COLO668 (cell line): ENCODE measurements around the gene DYRK1B.

Experiments used
- DNase-seq: peaks from one replicate; lab custom pipeline; 2025; ENCODE audit not compliant: unreplicated experiment; lab: John Stamatoyannopoulos, UW

The DYRK1B gene

DNA sequence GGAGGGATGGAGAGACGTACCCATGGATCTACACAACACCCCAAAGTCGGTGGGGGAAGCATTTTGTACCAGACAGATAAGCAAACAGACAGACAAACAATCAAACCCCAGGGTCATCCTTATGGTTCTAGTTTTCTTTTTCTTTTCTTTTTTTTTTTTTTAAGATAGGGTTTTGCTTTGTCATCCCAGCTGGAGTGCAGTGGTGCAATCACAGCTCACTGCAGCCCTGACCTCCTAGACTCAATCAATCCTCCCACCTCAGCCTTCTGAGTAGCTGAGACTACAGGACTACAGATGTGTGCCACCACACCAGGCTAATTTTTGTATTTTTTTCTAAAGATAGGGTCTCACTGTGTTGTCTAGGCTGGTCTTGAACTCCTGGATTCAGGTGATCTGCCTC is 30.2 kb upstream of the DYRK1B start:
- no peak for DNase-seq

DNA sequence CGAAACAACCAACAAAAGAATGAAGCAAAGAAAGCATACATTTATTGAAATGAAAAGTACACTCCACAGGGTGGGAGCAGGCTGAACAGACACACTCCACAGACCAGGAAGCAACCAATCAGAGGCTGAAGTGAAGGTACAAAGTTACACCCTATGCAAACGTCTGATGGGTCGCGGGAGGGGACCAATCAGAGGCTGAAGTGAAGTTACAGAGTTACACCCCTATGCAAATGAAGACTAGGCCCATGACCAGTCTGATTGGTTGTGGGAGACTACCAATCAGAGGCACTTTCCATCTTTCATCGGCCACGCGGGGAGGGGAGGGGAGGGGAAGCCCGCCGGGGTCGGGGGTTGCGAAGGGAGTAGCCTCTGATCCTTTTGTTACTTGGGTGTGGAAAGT is 24.6 kb upstream of the DYRK1B start:
- DNase-seq = no peak

DNA sequence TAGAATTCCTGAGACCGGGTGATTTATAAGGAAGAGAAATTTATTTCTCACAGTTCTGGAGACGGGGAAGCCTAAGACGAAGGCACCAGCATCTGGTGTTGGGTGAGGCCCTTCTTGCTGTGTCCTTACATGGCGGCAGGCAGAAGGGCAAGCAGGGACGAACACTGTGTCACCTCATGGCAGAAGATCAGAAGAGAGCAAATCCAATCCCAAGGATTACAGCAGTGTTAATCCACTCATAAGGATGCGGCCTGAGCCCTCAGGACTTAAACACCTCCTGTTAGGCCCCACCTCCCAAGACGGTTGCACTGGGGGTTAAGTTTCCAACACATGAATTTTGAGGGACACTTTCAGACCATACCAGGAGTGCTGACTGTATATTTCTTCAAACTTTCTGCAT is 18.9 kb upstream of the DYRK1B start:
- DNase-seq = no peak

GRCh38 chr19:39850892-39851291 is 16.9 kb upstream of the DYRK1B start:
- no peak for DNase-seq

DNA sequence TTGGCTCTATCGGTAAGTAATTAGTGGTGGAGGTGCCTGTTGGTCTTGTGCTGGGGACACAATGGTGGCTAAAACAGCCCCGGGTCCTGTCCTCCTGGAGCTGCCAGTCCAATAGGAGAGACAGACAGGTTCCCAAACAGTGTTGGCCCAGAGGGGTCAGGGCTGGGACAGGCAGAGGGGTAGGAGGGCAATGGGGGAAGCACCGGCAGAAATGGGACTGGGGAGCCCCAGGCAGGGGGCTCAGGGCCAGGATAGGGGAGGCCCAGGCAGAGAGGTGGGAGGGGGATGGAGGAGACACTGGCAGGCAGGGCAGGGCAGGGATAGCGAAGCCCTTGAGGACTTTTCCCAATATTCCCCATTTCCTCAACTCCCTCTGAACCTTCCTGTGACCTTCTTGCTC is 14.4 kb upstream of the DYRK1B start:
- no peak for DNase-seq

GRCh38 chr19:39847525-39847924 is 13.6 kb upstream of the DYRK1B start:
- no peak for DNase-seq

- no peak for DNase-seq
Observed at GRCh38 chr19:39846678-39847486, 12.9 kb upstream of the DYRK1B start.

DNA sequence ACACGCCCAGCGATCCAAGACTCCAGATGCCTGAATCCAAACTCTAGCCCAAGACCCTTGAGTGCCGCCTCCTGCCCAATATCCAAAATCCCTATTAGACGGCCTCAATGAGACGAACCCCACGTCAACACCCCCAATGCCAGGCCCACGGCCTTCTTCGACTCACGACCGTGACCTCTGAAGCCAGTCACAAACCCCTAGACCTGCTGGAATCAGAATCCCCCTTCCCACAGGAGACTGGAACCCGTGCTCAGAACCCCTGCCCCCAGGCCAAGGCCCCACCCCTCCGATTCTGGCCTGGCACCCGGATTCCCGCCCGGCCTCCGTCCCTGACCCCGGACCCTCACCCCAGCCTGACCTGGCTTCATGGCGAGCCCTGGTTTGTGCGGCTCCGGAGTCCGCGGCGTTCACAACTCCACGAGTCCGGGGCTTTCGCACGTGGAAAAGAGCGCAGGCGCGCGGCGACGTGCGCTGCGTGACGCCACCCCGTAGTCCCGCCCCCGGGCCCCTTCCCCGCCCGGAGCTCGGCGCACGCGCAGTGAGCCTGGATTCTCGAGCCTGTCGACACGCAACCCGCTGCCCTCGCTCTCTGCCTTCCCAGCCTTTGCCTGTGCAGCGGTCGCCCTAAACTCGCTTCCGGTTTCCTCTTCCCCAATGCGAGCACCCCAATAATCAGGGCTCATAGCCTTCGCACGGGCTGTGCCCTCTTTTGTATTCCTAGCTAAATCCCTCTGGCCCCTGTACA is 12.1 kb upstream of the DYRK1B start, which contains the start of gene FBL:
Gene FBL (minus strand): TSS at position 447 of the 745 bp plus-strand sequence. CDS start 79 bp downstream, at position 368.
- DNase-seq = peak; percentile 97

- peak; percentile 55 for DNase-seq
Observed at GRCh38 chr19:39845584-39845932, 11.6 kb upstream of the DYRK1B start.

GRCh38 chr19:39845172-39845571 is 11.2 kb upstream of the DYRK1B start:
- no peak for DNase-seq

GRCh38 chr19:39843919-39844793 is 10.2 kb upstream of the DYRK1B start:
- DNase-seq = peak; percentile 10

DNA sequence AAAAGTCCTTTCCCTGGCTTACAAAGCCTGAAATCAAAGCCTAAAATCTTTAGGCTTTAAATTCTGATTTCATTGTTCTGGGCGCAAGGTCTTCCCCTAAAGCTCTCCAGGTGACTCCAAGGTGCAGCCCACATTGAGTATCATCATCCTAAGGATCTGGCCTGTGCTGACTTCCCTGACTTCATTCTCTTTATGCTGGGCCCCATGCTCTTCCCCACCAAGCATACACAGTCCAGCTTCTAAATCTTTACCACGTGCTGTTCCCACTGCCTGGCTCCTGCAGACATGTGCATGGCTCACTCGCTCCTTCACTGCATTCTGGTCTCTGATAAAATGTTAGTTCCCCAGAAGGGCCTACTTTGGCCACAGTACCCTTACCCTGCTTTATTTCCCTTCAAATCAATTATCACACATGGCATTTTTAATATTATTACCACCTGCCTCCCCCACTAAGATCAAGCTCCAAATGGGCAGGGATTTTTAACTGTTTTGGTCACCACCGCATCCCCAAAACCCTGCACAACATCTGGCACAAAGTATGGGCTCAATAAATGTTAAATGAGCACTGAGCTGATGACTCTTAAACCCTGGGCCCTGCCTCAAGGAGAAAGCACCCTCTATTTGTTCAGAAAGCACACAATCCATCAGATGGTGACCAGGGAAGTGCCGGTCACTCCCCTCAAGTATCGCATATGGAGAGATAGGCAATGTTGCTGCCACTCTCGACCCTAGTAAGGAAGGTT is 8.9 kb upstream of the DYRK1B start:
- no peak for DNase-seq

DNA sequence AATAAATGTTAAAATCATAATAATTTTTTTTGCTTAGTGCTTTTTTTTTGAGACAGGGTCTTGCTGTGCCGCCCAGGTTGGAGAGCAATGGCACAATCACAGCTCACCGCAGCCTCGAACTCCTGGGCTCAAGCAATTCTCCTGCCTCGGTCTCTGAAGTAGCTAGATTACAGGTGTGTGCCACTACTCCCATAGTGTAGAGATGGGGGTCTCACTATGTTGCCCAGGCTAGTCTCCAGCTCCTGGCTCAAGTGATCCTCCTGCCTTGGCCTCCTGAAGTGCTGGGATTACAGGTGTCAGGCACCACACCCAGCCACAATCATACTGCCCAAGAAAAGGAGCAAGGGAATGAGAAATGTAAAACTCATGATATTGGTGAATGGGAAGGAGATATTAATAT is 7.1 kb upstream of the DYRK1B start:
- DNase-seq = no peak

- DNase-seq = no peak
Observed at GRCh38 chr19:39840492-39840891, 6.5 kb upstream of the DYRK1B start.

DNA sequence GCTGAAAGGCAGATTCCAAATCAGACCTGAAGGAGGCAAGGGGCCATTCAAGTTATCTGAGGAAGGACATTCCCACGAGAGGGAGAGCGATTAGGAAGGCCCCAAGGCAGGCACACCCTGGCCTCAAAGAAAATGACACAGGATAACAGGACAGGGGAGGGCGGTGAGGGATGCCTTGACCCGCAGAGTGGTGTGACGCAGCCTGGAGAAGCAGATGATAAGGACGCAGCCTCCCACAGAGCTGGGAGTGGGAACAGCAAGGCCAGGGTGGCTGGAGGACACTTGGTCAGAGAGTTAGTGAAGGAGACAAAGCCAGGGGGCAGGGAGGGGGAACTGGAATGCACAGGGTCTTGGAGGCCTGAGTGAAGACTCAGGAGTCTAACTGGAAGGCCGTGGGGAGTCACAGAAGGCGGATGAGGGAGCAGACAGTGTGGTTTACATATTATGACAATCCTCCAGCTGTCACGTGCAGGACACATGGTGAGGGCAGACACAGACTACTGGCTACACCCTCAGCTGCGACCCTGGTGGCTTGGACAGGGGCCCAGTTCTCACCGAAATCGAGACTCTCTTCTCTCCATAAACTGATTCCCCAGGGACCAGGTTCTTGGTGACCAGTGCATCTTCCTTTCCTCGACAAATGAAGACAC is 5.8 kb upstream of the DYRK1B start:
- no peak for DNase-seq

GRCh38 chr19:39838569-39838968 is 4.6 kb upstream of the DYRK1B start:
- DNase-seq = no peak

DNA sequence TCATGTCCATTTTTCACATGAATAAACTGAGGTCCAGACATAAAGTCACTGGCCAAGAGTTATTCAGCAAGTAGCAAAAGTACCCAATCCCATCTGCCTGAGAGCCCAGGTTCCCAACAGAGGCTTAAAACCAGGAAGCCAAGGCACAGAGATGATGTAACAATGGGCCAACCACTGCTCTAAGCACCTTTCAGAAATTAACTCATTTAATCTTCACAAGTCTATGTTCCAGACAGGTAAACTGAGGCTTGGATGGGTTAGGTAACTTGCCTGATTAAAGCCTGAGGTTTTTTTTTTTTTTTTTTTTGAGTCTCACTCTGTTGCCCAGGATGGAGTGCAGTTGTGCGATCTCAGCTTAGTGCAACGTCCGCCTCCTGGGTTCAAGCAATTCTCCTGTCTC is 4.0 kb upstream of the DYRK1B start:
- no peak for DNase-seq

GRCh38 chr19:39834287-39834841 is 402 bp upstream of the DYRK1B start:
- DNase-seq = no peak

- no peak for DNase-seq
Observed at GRCh38 chr19:39833160-39833463, 850 bp downstream of the DYRK1B start.
